HG03432 (cell line): ENCODE measurements around the gene CASZ1.

Experiments used
- ATAC-seq: cut with Tn5 transposase; IDR thresholded peaks from one replicate; pipeline ENCODE4 v1.9.1; 2021; ENCODE audit warnings: mild to moderate bottlenecking, moderate library complexity; ENCODE audit not compliant: unreplicated experiment

Gene CASZ1

DNA sequence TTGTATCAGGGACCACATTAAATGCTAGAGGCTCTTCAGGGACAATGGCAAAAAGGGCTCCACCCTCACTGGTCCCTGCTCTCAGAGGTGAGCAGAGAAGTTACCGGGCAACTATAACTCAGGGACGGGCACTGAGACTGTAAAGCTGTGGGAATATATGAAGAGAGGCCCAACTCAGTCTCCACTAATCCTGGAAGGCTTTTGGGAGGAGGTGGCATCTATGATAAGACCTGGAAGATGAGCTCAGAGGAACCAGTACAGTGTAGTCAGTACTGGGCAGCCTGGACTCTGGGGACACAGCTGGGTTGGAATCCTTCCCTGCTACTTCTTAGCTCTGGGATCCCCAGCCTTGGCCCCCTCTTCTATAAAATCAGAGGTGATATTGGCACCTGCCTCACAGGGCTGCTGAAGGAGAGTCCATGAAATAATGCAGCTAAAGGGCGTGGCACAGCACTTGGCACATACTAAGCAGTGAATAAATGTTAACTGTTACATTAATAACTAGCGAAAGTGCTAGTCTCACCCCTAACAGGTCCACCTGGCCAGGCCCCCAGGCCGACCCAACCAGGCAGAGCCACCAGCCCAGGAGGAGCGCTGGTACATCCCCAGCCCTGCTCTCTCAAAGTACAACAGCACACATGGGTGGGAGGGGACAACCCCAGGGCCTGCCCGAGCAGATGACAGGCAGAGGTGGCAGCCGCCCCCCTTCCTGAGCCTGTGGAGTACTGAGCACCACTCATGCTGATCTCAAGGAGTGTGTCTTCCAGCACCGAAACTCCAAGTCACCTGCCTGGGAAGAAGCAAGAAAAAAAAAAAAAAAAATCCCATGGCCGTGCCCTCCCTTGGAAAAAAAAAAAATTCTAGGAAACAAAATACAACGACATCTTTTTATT lies 62.7 kb downstream of the CASZ1 start:
- no peak for ATAC-seq

DNA sequence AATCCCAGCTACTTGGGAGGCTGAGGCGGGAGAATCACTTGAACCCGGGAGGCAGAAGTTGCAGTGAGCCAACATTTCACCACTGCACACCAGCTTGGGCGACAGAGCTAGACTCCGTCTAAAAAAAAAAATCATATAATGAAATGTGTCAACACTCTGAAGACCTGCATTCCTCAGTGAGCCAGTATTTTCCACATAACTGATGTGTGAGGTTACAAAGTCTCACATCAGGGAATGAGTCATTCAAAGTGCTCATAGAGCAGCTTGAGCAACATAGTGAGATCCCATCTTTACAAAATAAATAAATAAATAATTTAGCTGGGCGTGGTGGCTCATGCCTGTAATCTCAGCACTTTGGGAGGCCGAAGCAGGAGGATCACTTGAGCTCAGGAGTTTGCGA lies 65.5 kb downstream of the CASZ1 start:
- ATAC-seq = no peak

DNA sequence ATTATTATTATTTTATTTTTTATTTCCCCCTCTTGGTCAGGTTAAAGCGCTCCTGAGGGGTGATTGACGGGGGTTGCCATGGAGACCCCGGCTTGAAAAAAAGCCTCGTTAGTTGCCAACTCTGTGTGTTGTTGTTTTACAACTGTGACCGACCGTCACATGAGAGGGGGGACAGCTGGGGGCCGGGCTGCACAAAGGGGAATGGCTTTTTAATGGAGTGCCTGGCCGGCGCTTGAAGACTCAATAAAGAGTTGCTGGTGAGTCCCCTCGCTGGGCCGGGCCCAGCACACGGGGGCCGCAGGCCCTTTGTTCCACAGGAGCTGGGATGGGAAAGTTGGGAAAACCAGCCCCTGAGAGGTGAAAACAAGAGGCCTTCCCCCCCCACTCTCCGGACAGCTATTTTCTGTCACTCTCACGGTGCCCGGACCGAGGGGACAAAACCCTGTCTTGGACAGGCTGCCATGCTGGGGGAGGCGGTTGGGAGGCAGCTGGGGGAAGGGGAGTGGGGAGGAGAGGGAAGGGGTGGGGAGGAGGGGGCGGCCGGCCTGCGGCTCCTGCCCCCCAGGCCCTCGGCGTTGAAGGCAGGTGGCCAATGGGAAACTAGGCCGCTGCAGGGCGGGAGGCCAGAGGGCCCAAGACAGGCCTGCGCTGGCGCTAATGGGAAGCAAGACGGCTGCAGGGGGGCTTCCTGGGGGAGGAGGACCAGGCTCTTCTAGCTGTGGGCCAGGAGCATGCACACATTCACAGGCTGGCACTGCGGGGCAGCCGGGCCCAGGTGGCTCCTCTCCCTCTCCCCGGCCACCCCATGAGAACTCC lies 67.6 kb downstream of the CASZ1 start:
- no peak for ATAC-seq

DNA sequence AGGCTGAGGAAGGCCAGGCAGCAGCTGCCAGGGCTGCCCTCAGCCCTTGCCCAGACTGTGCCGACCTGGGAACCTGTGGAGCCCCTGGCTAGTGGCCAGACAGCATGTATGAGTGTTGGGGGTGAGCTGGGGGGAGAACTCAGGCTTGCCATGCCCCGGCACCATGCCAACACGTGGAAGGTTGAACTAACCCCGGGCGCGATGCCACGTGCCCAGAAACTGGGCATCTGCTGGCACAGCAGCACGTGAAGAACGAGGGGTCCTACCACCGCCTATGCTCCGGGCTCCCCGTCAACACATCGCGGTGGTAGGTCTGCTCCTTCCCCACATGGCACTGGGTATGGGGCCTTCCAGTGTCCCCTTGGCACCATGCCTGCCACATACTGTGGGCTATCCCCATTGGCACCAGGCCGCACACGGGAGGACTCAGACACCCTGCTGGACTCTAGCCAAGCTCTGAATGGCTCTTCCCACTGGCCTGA lies 68.7 kb downstream of the CASZ1 start:
- ATAC-seq = no peak

DNA sequence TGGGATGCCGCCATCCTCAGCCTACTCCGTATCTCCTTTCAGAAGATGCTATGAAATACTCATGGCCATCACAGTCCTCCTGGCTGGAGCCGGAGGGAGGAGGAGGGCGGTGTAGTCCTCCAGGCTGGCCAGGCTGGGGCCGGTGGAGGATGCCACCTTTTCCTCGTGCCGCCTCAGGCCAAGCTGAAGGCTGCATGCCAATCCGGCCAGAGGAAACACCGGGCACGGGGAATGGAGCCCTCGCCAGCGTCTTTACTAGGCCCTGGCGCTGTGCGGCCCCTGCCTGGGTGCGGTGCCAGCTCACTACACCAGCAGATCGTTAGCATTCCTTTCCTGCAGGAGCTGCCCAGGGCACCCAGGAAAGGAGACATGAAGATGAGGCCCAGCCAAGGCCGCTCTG lies 70.1 kb downstream of the CASZ1 start:
- ATAC-seq = no peak

DNA sequence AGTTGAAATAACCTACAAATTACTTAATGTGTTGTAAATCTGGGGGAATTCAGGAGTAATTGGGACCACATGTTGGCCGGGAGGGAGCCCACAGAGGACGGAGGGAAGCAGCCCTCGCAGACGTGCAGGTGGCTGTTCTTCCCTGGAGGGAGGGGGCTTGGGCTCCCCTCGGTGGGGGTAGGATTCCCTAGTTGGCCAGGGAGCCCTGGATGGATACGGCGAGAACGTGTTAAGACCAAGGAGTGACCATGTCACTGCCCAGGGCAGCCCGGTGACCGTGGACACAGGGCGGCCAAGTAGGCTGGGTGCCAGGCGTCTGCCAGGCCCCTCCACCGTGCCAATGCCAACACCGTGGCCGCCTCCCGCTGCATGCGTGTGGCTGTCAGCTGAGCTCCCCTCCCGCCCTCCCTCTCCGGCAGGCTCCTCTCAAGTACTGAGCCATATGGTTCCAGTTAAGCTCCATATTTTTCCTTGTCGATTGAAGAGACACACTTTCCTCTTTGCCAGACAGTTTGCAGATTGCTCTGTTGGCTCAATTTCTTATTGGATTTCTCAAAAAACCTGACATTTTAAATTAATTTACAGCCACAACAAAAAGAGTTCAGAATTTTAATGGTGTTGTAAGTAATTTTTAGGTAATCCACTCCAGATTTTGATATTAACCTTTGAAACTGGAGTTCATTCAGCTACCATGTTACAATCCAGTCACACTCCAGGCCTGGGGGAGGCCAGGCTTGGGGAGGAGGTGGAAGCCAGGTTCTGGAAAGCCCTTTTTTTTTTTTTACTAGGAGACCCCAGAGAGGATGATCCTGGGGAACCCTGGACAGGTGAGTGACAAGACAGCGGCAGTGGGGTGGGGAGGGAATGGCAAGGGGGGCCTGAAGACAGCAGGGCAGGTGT lies 71.2 kb downstream of the CASZ1 start:
- ATAC-seq = no peak

DNA sequence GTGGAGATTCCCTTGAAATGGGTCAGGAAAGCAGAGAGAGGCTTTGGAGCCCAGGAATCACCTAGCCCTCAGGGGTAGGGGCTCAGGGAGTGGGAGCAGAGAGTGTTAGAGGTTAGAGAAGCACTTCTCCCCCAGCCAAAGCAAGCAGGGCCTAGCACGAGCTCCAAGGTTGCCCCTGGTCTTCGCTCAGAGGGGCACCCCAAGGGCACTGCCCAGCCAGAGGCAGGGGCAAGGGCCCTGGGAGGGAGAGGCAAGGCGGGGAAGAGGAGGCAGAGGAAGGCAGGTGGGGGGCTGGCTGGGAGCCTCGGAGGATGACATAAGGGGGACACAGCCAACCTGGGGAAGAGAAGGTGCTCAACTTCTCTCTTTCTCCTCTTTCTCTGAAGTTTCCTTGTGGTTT lies 71.9 kb downstream of the CASZ1 start:
- no peak for ATAC-seq

DNA sequence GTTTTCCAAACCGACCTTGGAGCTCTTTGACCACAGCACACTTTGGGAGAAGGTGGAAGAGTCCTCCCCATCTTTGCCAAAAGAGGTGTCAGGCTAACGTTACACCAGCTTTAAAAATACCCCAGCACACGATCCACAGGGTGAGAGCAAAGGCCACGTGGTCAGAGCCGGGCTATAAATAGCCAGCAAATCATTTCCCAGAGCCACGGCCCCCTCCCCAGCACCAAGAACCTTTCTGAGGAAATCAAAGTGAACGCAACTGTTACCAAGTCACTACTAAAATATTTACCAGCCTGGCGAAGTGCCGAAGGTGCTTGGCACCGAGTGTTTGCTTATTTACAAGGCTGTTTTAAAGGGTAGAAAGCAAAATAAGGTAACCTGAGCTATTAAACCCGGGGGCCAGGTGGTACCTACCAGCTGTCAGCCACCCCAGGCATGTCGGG lies 72.4 kb downstream of the CASZ1 start:
- no peak for ATAC-seq

DNA sequence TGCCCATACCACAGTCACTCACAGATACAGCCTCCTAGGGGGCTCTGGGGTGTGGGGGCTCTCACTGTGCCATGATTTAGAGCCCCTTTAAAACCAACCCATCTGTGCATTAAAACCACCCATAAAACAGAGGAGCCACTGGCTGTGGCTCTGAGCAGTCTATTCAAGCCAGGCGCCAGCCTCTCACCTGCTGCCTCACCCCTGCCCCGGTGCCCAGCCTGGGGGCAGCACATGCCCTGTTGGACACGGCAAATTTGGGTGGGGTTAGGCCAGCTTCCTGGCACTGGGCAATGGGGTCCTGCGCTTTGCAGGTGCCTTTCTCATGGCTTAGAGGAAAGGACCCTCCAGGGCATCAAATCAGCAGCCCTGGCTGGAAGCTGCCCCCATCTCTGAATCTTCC lies 73.1 kb downstream of the CASZ1 start:
- ATAC-seq = no peak

DNA sequence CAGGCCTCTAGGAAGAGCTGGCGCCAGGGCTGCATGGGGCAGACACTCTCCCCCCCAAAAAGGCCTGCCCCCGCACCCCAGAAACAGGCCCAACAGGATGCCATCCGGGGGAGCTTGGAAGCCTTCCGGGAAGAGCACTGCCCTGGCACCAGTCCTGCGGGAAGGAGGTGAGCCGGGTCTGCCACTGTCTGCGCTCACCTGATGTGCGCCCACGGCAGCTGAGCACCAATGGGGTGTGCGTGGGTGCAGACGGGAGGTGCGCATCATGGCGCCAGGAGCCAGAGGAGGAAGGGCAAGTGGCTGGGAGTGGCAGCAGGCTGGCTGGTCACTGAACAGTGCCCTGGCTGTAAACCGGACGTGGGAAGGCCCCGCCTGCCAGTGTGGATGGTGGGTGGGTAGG lies 73.6 kb downstream of the CASZ1 start:
- ATAC-seq = no peak

DNA sequence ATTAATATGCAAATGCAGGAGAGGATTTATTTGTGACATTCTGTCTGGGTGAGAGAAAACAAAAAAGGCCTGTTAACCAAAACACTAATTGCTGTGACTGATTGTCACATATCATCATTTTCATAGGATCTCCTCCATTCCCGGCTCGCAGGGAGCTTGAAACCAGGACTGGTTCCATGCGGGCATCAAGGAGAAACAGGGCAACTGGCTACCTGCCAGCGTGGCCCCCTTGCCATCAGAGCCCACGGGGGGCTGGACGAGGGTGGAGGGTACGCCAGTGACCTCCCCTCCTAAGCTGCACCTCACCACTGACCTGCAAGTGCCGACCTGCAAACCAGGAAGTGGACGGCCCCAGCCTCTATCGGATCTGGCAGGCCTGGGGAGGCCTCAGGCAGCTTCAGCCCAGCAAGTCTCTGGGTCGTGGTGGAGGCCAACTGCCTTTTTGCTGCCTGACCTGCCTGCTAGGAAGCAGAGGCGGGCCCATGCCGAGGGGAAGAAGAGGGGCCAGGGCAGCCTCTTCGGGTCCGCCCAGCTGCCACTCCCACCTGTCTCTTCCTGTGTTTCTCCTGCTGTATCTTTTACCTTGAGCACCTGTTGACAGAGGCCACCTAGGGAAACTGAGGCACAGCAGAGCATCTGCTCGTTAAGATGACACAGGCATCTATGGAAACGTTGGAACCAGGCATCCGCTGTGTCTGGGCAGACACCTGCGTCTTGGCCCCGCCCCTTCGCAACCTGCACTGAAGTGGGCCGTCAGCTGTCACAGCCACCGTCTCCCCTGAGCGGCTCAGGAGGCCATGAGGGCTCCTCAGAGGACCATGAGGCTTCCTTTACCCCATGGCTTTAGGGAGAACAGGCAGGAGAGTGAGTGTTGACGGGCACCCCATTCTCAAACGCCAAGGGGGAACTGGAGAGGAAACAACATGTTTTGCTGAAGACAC lies 74.8 kb downstream of the CASZ1 start:
- ATAC-seq = no peak

DNA sequence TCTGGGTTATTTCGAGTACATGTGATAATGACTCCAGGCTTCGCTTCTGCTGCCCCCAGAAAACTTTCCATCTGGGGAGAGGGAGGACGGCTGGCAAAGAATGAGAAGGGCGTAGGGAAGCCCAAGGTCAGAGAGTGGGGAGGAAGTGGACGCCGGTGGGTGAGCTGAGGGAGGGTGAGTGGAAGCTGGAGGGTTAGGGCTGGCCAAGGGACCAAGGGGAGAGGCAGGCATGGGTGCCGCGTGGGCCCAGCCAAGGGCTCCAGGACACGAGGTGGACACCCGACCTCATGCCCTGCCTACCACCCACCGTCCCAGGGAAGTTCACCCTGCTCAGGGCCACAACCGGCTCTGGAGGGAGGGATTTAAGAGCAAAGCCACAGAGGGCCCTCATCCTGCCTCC lies 75.8 kb downstream of the CASZ1 start:
- ATAC-seq = no peak

DNA sequence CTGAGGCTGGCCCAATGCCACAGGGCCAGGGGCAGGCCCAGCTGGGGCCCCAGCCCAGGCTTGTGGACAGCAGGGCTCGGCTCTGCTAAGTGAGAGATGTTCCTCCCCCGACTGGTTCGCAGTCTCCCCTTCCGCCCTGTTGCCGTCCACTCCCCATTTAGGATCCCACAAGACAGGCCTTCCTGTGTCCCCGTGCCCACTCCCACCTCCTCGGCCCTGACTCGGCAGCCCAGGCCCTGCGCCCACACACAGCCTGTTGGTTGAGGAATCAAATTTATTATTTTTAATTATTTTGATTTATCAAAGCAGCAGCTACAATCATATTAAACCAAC lies 78.4 kb downstream of the CASZ1 start:
- no peak for ATAC-seq

DNA sequence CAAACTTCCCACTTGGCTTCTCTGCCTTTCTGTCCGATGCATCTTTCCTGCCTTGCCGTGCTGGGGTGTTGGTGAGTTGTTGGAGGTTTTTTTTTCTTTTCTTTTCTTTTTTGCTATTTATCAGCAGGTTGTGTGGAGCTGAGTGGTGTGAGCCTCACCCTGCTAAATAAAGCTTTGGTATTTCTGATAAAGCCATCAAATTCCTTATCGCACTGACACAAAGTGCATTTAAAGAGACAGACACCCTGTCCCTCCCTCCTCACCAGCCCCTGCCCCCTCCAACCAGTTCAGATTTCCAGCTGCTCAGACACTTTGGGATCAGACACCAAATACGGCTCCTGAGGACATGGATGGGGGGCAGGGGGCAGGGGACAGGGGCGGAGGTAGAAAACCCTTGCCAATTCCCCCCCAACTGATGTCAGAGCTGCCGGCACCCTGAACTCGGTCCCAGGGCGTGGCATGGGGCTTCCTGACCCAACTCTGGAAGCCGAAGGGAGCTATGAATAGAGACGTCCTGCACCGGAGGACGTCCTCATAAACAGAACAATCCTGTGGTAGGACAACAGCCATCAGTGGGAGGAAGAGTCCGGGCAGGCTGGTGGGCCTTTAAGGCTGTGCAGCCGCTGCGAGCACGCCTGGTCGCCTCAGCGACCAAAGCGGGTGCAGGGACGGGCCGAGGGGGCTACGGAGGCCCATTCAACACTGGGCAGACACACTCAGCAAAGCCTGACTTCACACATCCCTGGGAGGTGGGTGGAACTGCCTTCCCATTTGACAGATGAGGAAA lies 79.0 kb downstream of the CASZ1 start:
- no peak for ATAC-seq

DNA sequence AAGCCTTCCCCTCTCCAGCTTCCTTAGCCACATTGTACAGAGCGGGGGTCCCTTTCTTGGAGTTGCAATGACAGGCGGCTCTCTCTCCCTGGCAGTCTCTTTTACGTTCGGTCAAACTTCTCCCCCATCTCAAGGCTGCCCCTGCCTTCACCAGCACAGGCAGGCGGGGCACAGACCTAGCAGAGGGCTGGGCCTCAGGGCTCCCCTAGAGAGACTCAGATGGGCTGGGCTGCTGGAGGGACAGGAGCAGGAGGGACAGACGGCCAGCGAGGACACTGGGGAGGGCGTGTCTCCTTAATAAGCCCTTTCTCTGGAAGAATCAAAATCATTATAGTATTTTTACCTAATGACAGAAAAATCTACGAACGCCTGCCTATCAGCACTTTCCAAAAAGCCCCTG lies 79.6 kb downstream of the CASZ1 start:
- no peak for ATAC-seq

DNA sequence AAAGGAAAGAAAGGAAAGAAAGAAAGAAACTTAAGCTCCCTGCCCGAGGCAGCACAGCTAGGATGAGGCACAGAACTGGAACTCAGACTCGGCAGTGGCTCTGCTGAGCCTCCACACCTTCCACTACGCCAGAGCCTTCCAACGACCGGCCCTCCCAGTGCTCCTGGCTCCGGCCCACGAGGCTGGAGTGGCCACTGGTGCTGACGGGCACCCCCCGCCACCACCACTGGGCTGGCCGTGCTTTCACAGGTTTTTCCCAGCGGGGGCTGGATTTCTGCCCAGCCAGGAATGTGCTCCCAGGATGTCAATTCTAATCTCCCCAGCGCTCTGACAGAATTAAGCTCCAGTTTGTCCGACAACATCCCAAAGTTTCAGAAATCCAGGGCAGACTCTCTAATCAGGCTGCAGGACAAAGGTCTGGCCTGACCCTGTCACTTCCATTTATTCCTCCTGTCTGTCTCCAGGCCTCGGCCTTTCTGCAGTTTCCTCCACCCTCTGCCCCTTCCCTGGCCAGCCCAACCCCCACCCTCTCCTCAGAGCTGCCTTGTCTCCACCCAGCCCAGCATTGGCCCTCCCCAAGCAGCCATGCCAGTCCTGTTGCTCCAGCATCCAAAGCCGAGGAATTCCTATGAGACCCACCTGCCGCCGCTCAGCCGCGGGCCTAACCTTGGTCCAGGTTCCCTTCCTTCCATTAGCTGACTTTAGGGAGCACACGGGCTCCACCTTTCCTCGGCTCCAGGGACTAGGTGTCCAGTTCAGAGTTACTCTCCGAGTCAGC lies 81.9 kb downstream of the CASZ1 start:
- ATAC-seq = no peak

DNA sequence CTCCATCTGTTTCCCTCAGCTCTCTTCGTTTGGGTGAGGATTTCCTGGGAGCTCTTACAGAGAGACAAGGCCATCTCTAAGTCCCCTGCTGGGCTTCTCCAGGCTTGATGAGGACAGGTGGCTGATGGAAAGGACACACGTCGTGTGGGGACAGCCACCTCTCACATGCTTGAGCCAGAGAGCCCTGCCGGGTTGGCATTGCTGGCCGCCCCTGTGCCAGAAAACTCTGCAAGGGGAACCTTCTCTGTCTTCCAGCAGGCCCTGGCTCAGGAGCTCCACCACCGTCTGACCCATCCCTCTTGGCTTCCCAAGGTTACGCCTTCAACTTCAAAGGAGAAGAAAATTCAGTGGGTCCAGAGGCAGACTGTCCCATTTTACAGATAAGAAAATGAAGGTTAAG lies 82.8 kb downstream of the CASZ1 start:
- no peak for ATAC-seq

DNA sequence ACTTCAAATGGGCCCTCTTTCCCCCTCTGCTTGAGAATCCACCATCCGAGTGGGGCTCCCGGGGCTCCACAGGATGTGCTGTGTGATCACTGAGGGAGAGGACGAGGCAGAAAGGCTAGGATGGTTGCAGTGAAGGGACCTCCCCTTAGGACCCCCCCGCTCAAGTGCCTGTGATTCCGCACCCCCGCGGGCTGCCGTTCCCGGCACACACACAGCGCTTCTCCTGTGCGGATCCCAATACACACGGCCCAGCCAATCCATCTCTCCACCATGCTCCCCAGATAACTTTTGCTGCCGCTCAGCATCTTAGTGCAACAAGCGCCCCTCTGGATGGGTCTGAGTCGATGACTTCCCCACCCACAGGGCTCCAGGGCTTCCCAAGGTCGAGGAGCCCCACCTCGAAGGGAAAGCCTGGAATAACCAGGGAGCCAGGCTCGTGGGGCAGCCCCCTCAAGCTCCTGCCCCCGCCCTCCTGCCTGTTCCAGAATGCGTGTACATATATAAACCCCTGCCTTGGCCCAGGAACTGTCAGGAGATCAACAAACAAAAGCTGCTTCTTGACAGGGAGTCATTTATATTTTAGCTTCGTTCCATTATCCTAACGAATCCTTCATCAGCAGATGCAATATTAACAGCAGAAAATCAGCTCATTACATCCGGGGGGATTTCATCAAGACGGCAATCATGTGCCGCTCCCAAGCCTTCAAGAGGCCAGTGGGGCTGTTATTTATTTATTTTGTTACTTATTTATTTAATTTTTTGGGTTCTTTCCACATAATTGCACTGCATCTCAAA lies 83.7 kb downstream of the CASZ1 start:
- ATAC-seq = no peak
